Activated naive CD8-positive, alpha-beta T cell treated with anti-CD3 and anti-CD28 coated beads for 36 hours (primary cell): Measurements from ENCODE around the gene TMEM94. TPM values are rescaled to one million over a fixed set of nuclear protein-coding genes. Genes with fewer than 3 reads are reported as not detected.
A peak's percentile ranks its signal among the peaks of the same experiment; 100 is the strongest.

Experiments used
- DNase-seq: peaks from one replicate; pipeline ENCODE4 v3.0.0; 2021
- H3K27ac Mint-ChIP-seq: one replicate; pipeline ENCODE4 v1.8.0; 2022; ENCODE audit warnings: mild to moderate bottlenecking, moderate library complexity, mixed read lengths
- H3K27me3 Mint-ChIP-seq: one replicate; pipeline ENCODE4 v1.8.0; 2022; ENCODE audit warnings: mild to moderate bottlenecking, mixed read lengths
- H3K36me3 Mint-ChIP-seq: one replicate; pipeline ENCODE4 v1.8.0; 2021; ENCODE audit warnings: mild to moderate bottlenecking, mixed read lengths
- H3K4me1 Mint-ChIP-seq: one replicate; pipeline ENCODE4 v1.8.0; 2021; ENCODE audit warnings: mixed read lengths
- H3K4me3 Mint-ChIP-seq: one replicate; pipeline ENCODE4 v1.8.0; 2022; ENCODE audit warnings: mild to moderate bottlenecking, moderate library complexity, mixed read lengths
- H3K9me3 Mint-ChIP-seq: one replicate; pipeline ENCODE4 v1.8.0; 2022; ENCODE audit warnings: mixed read lengths
- total RNA-seq, 2 experiments: library from RNA; stranded (reverse); gene quantifications; one replicate each; pipeline ENCODE4 v1.2.3, GENCODE V29; 2021

The TMEM94 gene
- total RNA-seq, 2 experiments from 2014 or later = 46.6 to 55.5 TPM

DNA sequence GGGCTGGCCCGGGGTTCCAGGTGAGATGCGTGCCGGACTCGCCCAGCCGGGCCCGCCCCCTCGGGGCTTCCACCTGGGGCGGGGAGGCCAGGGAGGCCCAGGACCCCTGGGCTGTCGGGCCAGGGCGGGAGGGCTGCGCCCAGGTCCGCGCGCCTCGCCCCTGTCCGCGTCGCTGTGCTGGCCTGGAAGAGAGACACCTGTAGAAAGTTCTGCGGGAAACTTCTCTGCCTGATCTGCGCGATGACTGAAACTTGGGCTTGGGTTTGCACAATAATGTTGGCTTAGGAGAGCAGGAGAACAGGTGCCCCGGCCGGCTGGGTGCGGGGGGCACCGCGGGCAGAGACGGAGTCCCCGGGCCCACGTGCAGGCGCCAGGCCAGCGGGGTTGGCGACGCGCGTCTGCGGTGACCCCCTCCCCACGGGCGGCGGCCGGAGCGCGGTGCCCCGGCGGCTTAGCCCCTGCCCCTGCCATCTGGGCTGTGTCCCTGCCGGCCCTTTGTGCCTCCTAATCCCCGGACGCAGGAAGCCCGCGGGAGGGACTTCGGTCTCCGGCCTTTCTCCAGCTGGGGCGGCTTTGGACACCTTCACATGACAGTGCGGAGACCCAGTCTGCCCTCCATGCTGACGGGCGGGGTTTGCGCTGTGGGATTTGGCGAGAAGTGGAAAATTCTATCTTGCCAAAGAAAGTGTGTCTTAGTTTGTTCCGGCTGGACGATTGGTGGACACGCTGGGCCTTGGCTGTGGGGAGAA, 69.5 kb downstream of the TMEM94 start:
- DNase-seq = no peak
- H3K9me3 Mint-ChIP-seq = no peaks in the 10 kb centered on the region
- peaks cover 7% of the 10 kb centered on the region for H3K36me3 Mint-ChIP-seq
- no peaks in the 10 kb centered on the region for H3K27me3 Mint-ChIP-seq
- H3K4me3 Mint-ChIP-seq = peak overlapping the region; percentile 62
- H3K27ac Mint-ChIP-seq = no peak overlapping the region
- peaks cover 8% of the 10 kb centered on the region for H3K4me1 Mint-ChIP-seq

DNA sequence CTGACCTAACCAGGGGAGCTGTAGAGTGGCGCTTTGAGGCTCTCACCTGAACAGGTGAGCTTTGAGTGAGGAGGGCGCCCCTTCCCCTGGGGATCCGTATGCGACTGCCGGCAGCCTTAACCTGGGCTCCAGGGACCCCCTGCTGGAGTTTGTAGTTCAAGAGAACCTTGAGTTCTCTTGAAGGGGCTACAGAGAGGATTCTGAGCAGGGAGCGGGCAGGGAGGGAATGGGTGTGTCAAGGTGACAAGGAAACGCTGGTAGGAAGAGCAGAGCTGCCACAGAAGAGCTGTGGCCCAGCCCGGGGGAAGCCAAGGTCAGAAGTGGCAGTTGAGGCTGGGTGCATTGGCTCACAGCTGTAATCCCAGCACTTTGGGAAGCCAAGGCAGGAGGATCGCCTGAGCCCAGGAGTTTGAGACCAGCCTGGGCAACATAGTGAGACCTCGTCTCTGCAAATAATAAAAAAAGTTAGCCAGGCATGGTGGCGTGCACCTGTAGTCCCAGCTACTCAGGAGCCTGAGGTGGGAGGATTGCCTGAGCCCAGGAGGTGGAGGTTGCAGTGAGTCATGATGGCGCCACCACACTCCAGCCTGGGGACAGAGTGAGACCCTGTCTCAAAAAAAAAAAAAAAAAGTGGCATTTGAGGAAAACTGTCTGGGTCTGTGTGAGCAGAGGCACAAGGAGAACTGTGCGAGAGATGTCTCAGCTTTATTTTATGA, 70.3 kb downstream of the TMEM94 start:
- H3K4me1 Mint-ChIP-seq = peaks cover 8% of the 10 kb centered on the region
- H3K4me3 Mint-ChIP-seq = peak overlapping the region; percentile 62

DNA sequence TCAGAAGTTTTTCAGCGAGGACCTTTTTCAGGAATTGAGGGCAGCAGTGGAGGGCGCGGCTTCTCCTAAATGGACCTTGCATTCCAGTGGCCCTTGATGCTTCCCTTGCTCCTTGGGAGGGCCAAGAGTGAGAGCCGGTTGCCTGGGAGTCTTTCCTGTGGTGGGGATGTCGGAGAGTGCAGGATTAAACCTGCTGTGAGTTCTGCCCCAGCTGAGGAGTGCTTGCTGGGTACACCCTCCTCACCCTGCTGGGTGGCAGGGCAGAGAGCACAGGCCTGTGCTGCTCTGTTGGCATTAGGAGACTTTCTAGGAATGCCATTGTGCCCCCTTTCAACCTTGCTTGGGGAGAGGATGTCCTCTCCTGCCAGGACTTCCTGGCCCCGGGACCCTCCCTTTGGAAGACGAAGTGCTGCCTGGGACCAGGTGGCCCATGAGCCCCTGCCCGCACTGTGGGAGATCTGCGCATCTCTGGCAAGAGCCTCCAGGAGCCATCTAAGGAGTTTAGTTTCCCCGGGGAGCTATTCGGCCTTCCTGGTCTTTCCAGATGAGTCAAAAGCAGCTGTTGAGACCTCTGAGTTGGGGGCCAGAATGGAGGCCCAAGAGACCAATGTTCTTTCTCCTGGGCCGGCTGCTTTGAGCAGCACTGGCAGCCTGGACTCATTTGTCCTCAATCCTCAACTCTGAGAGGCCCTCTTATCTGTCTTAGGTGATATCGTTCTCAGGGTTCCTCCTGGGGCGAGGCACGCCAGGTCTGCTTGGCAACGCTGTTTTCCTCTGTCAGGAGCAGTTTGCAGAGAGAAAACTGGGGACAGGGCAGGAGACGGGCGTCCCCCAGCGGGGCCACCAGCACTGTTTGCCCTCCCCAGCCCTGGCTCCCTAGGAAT, 74.6 kb downstream of the TMEM94 start:
- no peak for DNase-seq
- no peak overlapping the region for H3K27ac Mint-ChIP-seq

More for the DNA sequence above, 70.3 kb downstream of the TMEM94 start:
- Mint-ChIP-seq H3K9me3 (no peaks in the 10 kb centered on the region), H3K27me3 (no peaks in the 10 kb centered on the region), H3K27ac (no peak overlapping the region), H3K36me3 (peaks cover 7% of the 10 kb centered on the region)
- no peak for DNase-seq

DNA sequence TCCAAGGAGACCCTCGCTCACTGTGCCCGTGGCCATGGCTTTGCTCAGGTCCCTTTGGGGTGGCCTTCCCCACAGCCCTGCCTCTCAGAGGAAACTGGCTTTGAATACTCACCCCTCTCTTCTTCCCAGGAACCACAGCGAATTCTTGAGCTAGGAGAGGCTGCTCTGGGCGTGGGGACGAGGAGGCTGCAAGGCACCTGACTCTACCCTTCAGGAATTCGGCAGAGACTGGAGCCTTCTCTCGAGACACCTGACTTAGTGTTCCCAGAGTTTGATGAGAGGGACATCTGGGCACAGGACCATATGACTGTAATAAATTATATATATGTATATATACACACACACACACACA, 75.3 kb downstream of the TMEM94 start:
- no peak for DNase-seq
- H3K4me3 Mint-ChIP-seq = no peak overlapping the region
- H3K4me1 Mint-ChIP-seq = peaks cover 23% of the 10 kb centered on the region
- H3K27me3 Mint-ChIP-seq = no peaks in the 10 kb centered on the region
- H3K36me3 Mint-ChIP-seq = no peaks in the 10 kb centered on the region
- no peaks in the 10 kb centered on the region for H3K9me3 Mint-ChIP-seq
- no peak overlapping the region for H3K27ac Mint-ChIP-seq

More for the DNA sequence above, 74.6 kb downstream of the TMEM94 start:
- no peaks in the 10 kb centered on the region for H3K36me3 Mint-ChIP-seq
- no peaks in the 10 kb centered on the region for H3K9me3 Mint-ChIP-seq
- peaks cover 28% of the 10 kb centered on the region for H3K4me1 Mint-ChIP-seq
- H3K4me3 Mint-ChIP-seq = no peak overlapping the region
- H3K27me3 Mint-ChIP-seq = no peaks in the 10 kb centered on the region

DNA sequence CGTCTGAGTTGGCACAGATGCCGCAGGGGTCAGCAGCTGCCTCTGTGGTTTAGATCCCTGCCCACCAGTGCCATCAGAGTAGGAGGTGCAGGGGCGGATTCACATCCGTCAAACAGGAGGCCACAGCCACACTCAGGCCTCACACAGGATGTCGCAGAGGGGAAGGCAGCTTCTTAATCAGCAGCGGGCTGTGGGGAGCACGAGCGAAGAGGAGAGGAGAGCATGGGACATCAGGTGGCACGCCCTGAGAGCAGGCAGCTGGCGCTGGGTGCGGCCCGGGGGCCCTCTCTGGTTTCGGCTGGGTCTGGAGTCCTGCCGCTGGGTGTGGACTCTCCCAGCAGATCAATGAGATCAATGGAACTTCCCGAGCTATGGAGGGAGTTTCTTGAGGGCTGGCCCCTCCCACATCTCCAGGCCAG, 78.7 kb downstream of the TMEM94 start:
- Mint-ChIP-seq H3K27me3 (no peaks in the 10 kb centered on the region), H3K27ac (peak overlapping the region; percentile 27), H3K4me3 (peak overlapping the region; percentile 10), H3K4me1 (peaks cover 20% of the 10 kb centered on the region), H3K36me3 (no peaks in the 10 kb centered on the region), H3K9me3 (no peaks in the 10 kb centered on the region)
- DNase-seq = peak; percentile 59

DNA sequence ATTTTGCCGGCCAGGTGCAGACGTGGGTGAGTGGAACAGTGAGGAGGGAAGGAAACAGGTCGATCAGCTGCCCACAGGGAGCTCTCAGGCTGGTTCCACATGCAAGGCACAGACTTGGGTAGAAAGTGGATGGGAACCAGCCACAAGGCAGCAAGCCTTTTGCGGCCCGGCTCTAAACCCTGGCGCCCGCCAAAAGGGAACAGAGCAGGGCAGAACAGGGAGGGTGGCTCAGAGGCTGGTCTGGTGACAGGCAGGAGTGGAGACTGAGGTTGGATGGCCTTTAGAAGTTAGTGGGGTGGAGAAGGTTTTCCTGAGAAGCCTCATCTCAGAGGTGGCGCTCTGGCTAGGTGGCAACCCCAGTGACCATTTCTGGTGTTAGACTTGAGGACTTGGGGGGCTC, 79.4 kb downstream of the TMEM94 start:
- no peaks in the 10 kb centered on the region for H3K36me3 Mint-ChIP-seq
- H3K4me3 Mint-ChIP-seq = peak overlapping the region; percentile 10
- H3K27me3 Mint-ChIP-seq = no peaks in the 10 kb centered on the region
- no peak for DNase-seq
- no peak overlapping the region for H3K27ac Mint-ChIP-seq
- H3K4me1 Mint-ChIP-seq = peaks cover 20% of the 10 kb centered on the region
- no peaks in the 10 kb centered on the region for H3K9me3 Mint-ChIP-seq

DNA sequence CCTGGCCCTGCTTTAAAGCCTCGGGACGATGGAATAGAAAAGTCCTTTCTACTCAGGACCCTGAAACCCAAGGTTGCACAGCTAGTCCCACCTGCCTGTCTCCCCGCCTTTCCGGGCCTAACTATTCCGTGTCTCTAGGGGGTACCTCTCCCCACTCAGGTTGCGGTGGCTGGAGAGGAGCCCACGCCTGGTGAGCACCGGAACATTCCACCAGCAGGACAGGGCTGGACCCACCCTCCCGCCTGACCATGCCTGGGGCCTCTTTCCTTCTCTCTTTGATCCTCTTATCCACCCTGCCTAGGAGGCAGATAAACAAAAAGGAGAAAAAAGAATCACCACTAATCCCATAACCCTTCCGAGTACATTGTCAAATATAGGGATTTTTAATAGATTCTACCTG, 79.9 kb downstream of the TMEM94 start:
- no peak for DNase-seq
- Mint-ChIP-seq H3K4me1 (peaks cover 20% of the 10 kb centered on the region), H3K9me3 (no peaks in the 10 kb centered on the region), H3K4me3 (no peak overlapping the region), H3K27me3 (no peaks in the 10 kb centered on the region), H3K27ac (no peak overlapping the region), H3K36me3 (no peaks in the 10 kb centered on the region)

DNA sequence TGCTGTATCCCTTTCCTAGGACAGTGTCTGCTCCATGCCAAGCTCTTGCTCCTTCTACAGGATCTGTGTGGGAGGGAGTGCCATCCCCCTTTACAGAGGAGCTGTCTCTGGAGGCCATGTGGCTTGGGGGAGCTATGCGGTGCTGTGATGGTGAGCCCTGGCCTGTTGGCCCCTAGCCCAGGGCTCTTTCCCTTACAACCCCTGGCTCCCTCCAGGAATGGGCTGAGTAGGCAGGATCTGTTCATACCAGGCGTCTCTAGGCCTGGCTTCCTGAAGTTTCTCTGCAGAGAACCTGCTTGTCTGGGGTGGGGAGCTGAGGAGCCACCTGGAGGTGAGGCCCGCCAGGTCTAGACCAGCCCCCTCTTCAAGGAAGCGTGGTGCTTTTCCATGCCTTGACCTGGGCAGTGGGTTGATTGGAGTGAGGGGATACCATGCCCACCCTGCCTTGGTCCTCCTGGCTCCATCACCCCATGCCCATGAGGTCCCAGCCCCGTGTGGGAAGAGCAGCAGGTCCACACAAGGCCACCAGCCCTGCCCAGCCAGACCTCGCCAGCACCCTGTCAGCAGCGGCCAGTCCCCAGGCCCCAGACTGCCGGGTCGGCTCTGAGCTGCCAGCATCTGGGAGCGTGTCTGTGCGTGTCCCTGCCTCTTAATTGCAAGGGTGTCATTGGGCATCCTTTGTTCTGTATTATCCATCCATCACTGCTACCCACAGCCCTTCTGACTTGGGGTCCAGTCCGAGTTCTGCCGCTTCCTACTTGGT, 83.7 kb downstream of the TMEM94 start:
- no peaks in the 10 kb centered on the region for H3K9me3 Mint-ChIP-seq
- no peak overlapping the region for H3K27ac Mint-ChIP-seq
- DNase-seq = no peak
- H3K27me3 Mint-ChIP-seq = no peaks in the 10 kb centered on the region
- H3K4me3 Mint-ChIP-seq = no peak overlapping the region
- no peaks in the 10 kb centered on the region for H3K36me3 Mint-ChIP-seq
- H3K4me1 Mint-ChIP-seq = peaks cover 8% of the 10 kb centered on the region

DNA sequence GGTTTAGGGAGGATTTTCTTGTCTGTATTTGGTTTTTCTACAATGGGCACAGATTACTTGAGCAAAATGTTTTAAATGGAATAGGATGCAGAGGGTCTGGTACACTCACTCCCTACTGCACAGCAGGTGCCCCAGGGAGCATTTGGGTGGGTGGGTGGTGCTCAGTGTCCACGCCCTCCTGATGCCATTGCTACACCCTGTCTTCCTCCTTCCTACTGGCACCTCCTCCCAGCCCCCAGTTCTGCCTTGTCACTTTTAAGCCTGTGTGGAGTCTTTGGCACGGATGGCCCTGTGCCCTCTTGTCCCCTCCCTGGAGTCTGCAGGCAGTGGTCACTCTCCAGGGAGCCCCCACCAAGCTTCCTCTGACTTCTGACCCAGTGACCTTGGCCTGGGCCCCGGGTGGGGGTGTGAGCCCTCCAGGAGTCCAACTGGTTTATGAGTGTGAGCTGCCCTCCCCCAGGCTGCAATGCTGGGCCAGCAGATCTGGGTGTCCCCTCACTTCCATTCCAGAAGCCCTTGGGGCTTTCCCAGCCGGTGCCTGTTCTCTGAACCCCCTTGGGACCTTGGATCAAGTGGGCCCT, 84.6 kb downstream of the TMEM94 start:
- no peaks in the 10 kb centered on the region for H3K36me3 Mint-ChIP-seq
- no peaks in the 10 kb centered on the region for H3K27me3 Mint-ChIP-seq
- no peak for DNase-seq
- peaks cover under 1% of the 10 kb centered on the region for H3K4me1 Mint-ChIP-seq
- no peak overlapping the region for H3K4me3 Mint-ChIP-seq
- H3K27ac Mint-ChIP-seq = no peak overlapping the region
- no peaks in the 10 kb centered on the region for H3K9me3 Mint-ChIP-seq

DNA sequence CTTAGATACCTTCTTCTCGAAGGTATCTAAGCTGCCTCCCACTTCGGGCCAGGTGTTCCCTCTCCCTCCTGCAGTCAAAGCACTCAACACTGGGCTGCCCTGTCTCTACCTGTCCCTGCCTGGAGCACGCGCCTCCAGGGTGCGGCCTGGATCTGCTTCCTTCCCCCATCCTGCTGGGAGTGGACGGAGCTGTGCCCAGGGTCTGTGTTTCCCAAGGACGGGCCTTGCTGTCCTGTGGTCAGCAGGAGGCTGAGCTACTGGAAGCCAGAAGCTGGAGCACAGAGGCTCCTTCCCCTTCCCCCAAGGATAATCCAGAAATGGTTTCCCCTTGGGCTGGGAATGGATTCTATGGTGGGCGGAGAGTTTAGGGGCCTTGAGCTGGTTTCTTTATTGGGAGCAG, 85.8 kb downstream of the TMEM94 start:
- H3K27me3 Mint-ChIP-seq = no peaks in the 10 kb centered on the region
- no peaks in the 10 kb centered on the region for H3K4me1 Mint-ChIP-seq
- no peaks in the 10 kb centered on the region for H3K36me3 Mint-ChIP-seq
- no peaks in the 10 kb centered on the region for H3K9me3 Mint-ChIP-seq
- DNase-seq = no peak
- no peak overlapping the region for H3K27ac Mint-ChIP-seq
- no peak overlapping the region for H3K4me3 Mint-ChIP-seq

DNA sequence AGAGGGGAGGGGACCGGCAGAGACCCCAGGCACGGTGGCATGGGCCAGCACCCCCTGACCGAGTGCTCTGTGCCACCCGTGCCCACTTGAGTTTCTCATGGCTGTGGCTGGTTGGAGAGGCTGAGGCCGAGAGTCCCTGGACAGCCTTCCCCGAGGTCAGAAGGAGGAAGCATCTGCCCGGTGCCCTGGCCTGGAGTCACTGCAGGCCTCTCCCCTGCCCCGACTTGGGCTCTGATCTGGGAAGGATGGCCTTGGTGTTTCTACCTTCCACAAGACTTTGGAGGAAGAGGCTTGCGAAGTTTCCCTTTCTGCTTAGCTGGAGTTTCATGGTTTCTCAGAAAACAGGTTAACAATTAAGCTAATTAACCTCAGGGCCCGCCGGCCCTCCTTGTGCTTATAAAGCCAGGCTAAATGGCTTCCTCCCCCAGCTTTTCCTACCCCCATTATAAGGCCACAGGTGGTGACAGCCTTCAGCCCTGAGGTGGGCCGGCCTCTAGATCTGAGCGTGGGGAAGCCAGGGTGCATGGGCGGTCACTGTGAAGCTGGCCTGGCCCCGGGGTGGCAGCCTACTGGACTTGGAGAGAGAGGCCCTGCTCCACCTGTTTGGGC, 86.4 kb downstream of the TMEM94 start:
- Mint-ChIP-seq H3K9me3 (no peaks in the 10 kb centered on the region), H3K27me3 (no peaks in the 10 kb centered on the region), H3K4me1 (no peaks in the 10 kb centered on the region), H3K27ac (no peak overlapping the region), H3K36me3 (no peaks in the 10 kb centered on the region), H3K4me3 (no peak overlapping the region)
- DNase-seq = no peak

DNA sequence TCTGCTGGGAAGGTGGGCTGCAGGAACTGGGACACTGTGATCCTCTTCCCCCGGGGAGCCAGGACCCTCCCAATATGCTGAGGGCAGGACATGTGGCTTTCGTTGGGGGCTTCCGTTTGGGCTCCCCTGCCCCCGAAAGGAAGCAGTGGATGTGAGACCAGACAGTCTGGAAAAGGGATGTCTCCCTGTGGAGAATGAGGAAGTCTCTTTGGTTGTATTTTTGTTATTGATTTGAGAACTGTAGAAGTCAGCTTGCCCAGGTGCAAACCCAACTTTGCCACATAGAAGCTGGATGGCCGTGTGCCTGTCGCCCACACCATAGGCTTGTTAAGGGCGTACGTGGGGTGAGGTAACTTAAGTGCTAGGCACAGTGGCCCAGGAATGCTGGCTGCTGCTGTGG, 87.8 kb downstream of the TMEM94 start:
- no peaks in the 10 kb centered on the region for H3K27me3 Mint-ChIP-seq
- no peaks in the 10 kb centered on the region for H3K9me3 Mint-ChIP-seq
- H3K4me1 Mint-ChIP-seq = no peaks in the 10 kb centered on the region
- H3K36me3 Mint-ChIP-seq = no peaks in the 10 kb centered on the region
- no peak overlapping the region for H3K27ac Mint-ChIP-seq
- no peak overlapping the region for H3K4me3 Mint-ChIP-seq
- DNase-seq = no peak

DNA sequence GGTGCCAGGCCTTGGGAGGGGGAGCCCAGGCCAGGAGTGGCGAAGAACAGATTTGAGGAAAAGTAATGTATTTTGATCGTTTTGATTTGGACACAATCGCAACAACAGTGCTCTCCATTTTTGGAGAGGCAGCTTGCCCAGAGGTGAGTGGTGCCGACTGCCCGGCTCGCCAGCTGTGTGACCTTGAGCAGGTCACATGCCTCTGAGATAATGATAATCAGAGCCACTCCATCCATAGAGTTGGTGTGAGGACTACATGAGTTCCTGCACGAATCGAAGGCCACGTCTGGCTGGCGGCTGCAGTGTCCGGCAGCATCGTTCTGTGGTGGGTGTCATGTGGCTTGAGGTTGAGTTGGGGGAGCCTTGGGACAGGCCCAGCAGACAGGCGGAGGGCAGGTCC, 89.7 kb downstream of the TMEM94 start:
- Mint-ChIP-seq H3K4me1 (no peaks in the 10 kb centered on the region), H3K9me3 (no peaks in the 10 kb centered on the region), H3K36me3 (no peaks in the 10 kb centered on the region), H3K4me3 (no peak overlapping the region), H3K27ac (no peak overlapping the region), H3K27me3 (no peaks in the 10 kb centered on the region)
- no peak for DNase-seq

DNA sequence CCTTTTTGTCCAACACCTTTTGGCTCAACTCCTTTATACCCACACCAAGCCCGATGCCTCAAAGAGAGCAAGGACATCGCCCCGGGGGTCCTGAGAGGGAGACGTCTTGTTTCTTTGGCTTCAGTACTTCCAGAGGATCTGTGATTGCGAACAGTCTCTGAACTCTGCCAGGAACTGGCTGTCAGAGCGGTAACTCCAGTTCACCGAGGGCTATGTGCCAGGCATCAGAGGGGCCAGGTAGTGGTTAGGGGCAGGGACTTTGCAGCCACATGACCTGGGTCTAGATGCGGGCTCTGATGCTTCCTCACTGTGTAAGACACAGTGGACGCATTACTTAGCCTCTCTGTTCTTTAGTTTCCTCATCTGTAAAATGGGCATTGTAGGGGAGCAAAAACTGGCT, 90.7 kb downstream of the TMEM94 start:
- DNase-seq = no peak
- Mint-ChIP-seq H3K27ac (no peak overlapping the region), H3K27me3 (no peaks in the 10 kb centered on the region), H3K9me3 (no peaks in the 10 kb centered on the region), H3K4me1 (no peaks in the 10 kb centered on the region), H3K4me3 (no peak overlapping the region), H3K36me3 (no peaks in the 10 kb centered on the region)
